HG03460 (cell line): Measurements from ENCODE around the gene NPM3.
"Not testable (repeated sequence)": the region's sequence is repeated elsewhere in the genome, so short reads cannot be mapped to it uniquely, and the experiment has no call there.

Experiments used
- ATAC-seq: cut with Tn5 transposase; IDR thresholded peaks from one replicate; pipeline ENCODE4 v1.9.1; 2021; ENCODE audit not compliant: unreplicated experiment

The NPM3 gene

GRCh38 chr10:101807158-101807557 lies 23.9 kb upstream of the NPM3 start:
- no peak for ATAC-seq

- no peak for ATAC-seq
Observed at GRCh38 chr10:101803511-101803910, 20.3 kb upstream of the NPM3 start.

- ATAC-seq = no peak
Observed at GRCh38 chr10:101797403-101798059, 14.3 kb upstream of the NPM3 start.

GRCh38 chr10:101793526-101793925 lies 10.3 kb upstream of the NPM3 start:
- no peak for ATAC-seq

GRCh38 chr10:101789686-101790085 lies 6.4 kb upstream of the NPM3 start:
- ATAC-seq = no peak

GRCh38 chr10:101789231-101789630 lies 6.0 kb upstream of the NPM3 start:
- not testable (repeated sequence) for ATAC-seq

- no peak for ATAC-seq
Observed at GRCh38 chr10:101785801-101786200, 2.6 kb upstream of the NPM3 start.

GRCh38 chr10:101784558-101784957 lies 1.3 kb upstream of the NPM3 start:
- ATAC-seq = no peak

GRCh38 chr10:101783736-101784118 lies 481 bp upstream of the NPM3 start:
- ATAC-seq = no peak

- no peak for ATAC-seq
Observed at GRCh38 chr10:101781984-101782810, 1.0 kb downstream of the NPM3 start.

GRCh38 chr10:101781655-101781983 lies 1.6 kb downstream of the NPM3 start:
- no peak for ATAC-seq

- ATAC-seq = no peak
Observed at GRCh38 chr10:101780818-101781654, 2.2 kb downstream of the NPM3 start.

GRCh38 chr10:101780187-101780817 lies 2.9 kb downstream of the NPM3 start:
- ATAC-seq = no peak

- peak; percentile 36 for ATAC-seq
Observed at GRCh38 chr10:101779544-101780186, 3.6 kb downstream of the NPM3 start.

GRCh38 chr10:101778781-101779543 lies 4.3 kb downstream of the NPM3 start:
- ATAC-seq = no peak

- no peak for ATAC-seq
Observed at GRCh38 chr10:101778151-101778780, 5.0 kb downstream of the NPM3 start.

- no peak for ATAC-seq
Observed at GRCh38 chr10:101777619-101778145, 5.6 kb downstream of the NPM3 start.

- ATAC-seq = no peak
Observed at GRCh38 chr10:101776161-101776817, 7.0 kb downstream of the NPM3 start.
